ENCODE measurements around the gene STX17.

STX17 gene

GRCh38 chr9:100014846-100015245, 108.4 kb downstream of the STX17 start:
- Histone ChIP-seq H4K20me1 (ENCODE audit: low read depth, low read length) (no peaks in the 10 kb centered on the region), H3K9me3 (ENCODE audit: insufficient read depth, low read length) (no peaks in the 10 kb centered on the region), H3K9me2 (replicated peaks; ENCODE audit: insufficient read depth, low read length) (no peaks in the 10 kb centered on the region), H3K27ac (ENCODE audit: low read depth, low read length) (no peak overlapping the region), H3K27me3 (ENCODE audit: low read length) (no peaks in the 10 kb centered on the region), H3K4me2 (ENCODE audit: low read depth, low read length, poor library complexity, severe bottlenecking) (no peak overlapping the region), H3K4me3 (ENCODE audit: insufficient read depth, low read length, poor library complexity, severe bottlenecking) (no peak overlapping the region), H3K36me3 (ENCODE audit: low read length) (peaks cover 21% of the 10 kb centered on the region; the same call in 1 of the 2 replicates), H2AFZ (ENCODE audit: low read depth, low read length, severe bottlenecking) (no peak overlapping the region), H3K9ac (ENCODE audit: low read length) (no peak overlapping the region), H3F3A (ENCODE audit: insufficient read depth) (peaks cover 27% of the 10 kb centered on the region), H3K79me2 (ENCODE audit: insufficient read depth, low read length) (no peaks in the 10 kb centered on the region)
- no peak for TF ChIP-seq CTCF (IDR thresholded peaks at IDR 0.05; ENCODE audit: insufficient read depth, low read length, poor library complexity, severe bottlenecking)
- no peak for TF ChIP-seq EZH2phosphoT487 (conservative IDR thresholded peaks at IDR 0.05; ENCODE audit: low read length)

- no peaks in the 10 kb centered on the region for H3K9me2 ChIP-seq (replicated peaks; ENCODE audit: insufficient read depth, low read length)
- H3K36me3 ChIP-seq (ENCODE audit: low read length), result peaks cover 32% of the 10 kb centered on the region; the same call in 1 of the 2 replicates
- no peak overlapping the region for H3K9ac ChIP-seq (ENCODE audit: low read length)
- no peaks in the 10 kb centered on the region; the same call in 1 of the 2 replicates for H4K20me1 ChIP-seq (ENCODE audit: low read depth, low read length)
- no peak overlapping the region for H3K4me3 ChIP-seq (ENCODE audit: insufficient read depth, low read length, poor library complexity, severe bottlenecking)
- H3K9me3 ChIP-seq (ENCODE audit: insufficient read depth, low read length), result no peaks in the 10 kb centered on the region
- 0 out of 2 replicates have a peak, but pooled peaks cover 6% of the 10 kb centered on the region for H3F3A ChIP-seq (ENCODE audit: insufficient read depth)
- TF ChIP-seq CTCF (IDR thresholded peaks at IDR 0.05; ENCODE audit: insufficient read depth, low read length, poor library complexity, severe bottlenecking) (no peak), EZH2phosphoT487 (conservative IDR thresholded peaks at IDR 0.05; ENCODE audit: low read length) (no peak)
- H3K27me3 ChIP-seq (ENCODE audit: low read length), result no peaks in the 10 kb centered on the region
- no peak overlapping the region for H3K27ac ChIP-seq (ENCODE audit: low read depth, low read length)
- no peak overlapping the region for H3K4me2 ChIP-seq (ENCODE audit: low read depth, low read length, poor library complexity, severe bottlenecking)
- H2AFZ ChIP-seq (ENCODE audit: low read depth, low read length, severe bottlenecking), result no peak overlapping the region
- peaks cover 12% of the 10 kb centered on the region; the same call in 1 of the 2 replicates for H3K79me2 ChIP-seq (ENCODE audit: insufficient read depth, low read length)
These were observed 113.1 kb downstream of the STX17 start for GRCh38 chr9:100019541-100019940.
